PFSK-1 (cell line): Measurements from ENCODE around the gene HPN.

Experiments
- FOXP2 ChIP-seq: optimal IDR thresholded peaks from 2 replicates; pipeline ENCODE3; 2011; ENCODE audit warnings: borderline replicate concordance, control low read depth, inconsistent platforms; ENCODE audit not compliant: insufficient read depth; ENCODE audit errors: extremely low read length, extremely low read depth
- POLR2AphosphoS5 ChIP-seq: IDR thresholded peaks from 2 replicates; pipeline ENCODE4 v1.6.1; 2012; ENCODE audit warnings: low read depth, mild to moderate bottlenecking, control low read depth, low read length, moderate library complexity
- SIN3A ChIP-seq: IDR thresholded peaks from 2 replicates; pipeline ENCODE4 v1.6.1; 2012; ENCODE audit warnings: mild to moderate bottlenecking, low read length, moderate library complexity, borderline replicate concordance; ENCODE audit not compliant: insufficient read depth
- TAF1 ChIP-seq: IDR thresholded peaks from 2 replicates; pipeline ENCODE4 v1.6.1; 2012; ENCODE audit warnings: low read length, control low read depth, borderline replicate concordance; ENCODE audit not compliant: insufficient read depth
- TF ChIP-seq, protein P1 (sequence below), 2 experiments: IDR thresholded peaks; 2 replicates each; pipeline versions ENCODE4 v1.6.1 to v1.8.0; 2011 to 2012; ENCODE audit warnings: low read depth in 2 of 2, low read length in 2 of 2, control low read depth in 1 of 2, inconsistent platforms in 1 of 2, mild to moderate bottlenecking in 1 of 2, moderate library complexity in 1 of 2; ENCODE audit not compliant: insufficient read depth in 1 of 2

HPN gene

DNA sequence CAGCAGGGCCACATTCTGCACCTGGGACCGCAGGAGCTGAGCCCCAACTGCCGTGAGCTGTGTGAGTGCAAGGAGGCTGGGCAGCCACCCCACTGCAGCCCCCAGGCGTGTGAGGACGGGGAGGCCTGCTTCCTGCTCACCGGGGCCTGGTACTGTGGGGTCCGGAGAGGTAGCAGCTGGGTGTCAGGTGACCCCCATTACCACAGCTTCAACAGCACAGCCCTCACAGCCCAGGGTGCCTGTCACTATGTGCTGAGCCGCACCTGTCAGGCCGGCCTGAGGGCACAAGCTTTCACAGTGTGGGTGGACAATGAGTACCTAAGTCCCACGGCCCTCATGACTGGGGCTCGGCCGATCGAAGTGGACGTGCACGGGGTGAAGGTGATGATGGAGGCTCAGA lies 38.3 kb downstream of the HPN start:
- no peak for TF ChIP-seq POLR2AphosphoS5
- no peak for TF ChIP-seq TAF1
- no peak for TF ChIP-seq FOXP2
- TF ChIP-seq, protein P1, sequence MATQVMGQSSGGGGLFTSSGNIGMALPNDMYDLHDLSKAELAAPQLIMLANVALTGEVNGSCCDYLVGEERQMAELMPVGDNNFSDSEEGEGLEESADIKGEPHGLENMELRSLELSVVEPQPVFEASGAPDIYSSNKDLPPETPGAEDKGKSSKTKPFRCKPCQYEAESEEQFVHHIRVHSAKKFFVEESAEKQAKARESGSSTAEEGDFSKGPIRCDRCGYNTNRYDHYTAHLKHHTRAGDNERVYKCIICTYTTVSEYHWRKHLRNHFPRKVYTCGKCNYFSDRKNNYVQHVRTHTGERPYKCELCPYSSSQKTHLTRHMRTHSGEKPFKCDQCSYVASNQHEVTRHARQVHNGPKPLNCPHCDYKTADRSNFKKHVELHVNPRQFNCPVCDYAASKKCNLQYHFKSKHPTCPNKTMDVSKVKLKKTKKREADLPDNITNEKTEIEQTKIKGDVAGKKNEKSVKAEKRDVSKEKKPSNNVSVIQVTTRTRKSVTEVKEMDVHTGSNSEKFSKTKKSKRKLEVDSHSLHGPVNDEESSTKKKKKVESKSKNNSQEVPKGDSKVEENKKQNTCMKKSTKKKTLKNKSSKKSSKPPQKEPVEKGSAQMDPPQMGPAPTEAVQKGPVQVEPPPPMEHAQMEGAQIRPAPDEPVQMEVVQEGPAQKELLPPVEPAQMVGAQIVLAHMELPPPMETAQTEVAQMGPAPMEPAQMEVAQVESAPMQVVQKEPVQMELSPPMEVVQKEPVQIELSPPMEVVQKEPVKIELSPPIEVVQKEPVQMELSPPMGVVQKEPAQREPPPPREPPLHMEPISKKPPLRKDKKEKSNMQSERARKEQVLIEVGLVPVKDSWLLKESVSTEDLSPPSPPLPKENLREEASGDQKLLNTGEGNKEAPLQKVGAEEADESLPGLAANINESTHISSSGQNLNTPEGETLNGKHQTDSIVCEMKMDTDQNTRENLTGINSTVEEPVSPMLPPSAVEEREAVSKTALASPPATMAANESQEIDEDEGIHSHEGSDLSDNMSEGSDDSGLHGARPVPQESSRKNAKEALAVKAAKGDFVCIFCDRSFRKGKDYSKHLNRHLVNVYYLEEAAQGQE (IDR thresholded peaks at IDR 0.05; ENCODE audit: insufficient read depth in 1 of 2, low read depth in 2 of 2, low read length in 2 of 2) = no peak
- TF ChIP-seq SIN3A = no peak

DNA sequence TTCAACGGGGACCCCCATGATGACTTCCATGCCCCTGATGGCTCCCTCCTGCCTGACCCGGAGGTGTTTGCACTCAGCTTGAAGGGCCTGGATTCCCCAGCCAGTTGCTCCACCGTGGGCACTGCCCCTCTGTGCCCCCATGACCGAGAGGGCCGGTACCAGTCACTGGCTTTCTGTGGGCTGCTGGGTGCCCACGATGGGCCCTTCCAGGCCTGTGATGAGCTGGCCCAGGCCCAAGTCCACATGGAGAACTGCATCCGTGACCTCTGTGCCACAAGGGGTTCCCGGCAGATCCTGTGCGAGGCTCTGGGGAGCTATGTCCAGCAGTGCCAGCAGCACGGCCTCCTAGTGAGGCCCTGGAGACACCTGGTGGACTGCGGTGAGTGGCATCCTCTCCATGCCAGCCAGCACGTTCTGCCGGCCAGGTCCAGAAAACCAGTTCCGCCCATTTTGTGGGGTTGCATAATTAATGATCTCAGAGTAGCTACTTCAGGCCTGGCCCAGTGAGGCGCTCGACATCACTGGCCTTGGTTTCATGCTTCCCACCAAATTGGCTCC lies 39.2 kb downstream of the HPN start:
- no peak for TF ChIP-seq SIN3A
- no peak for TF ChIP-seq TAF1
- TF ChIP-seq FOXP2 = no peak

- TF ChIP-seq FOXP2 (no peak), TAF1 (no peak), POLR2AphosphoS5 (no peak), SIN3A (no peak)
Measured at GRCh38 chr19:35081201-35081600, 39.7 kb downstream of the HPN start.

DNA sequence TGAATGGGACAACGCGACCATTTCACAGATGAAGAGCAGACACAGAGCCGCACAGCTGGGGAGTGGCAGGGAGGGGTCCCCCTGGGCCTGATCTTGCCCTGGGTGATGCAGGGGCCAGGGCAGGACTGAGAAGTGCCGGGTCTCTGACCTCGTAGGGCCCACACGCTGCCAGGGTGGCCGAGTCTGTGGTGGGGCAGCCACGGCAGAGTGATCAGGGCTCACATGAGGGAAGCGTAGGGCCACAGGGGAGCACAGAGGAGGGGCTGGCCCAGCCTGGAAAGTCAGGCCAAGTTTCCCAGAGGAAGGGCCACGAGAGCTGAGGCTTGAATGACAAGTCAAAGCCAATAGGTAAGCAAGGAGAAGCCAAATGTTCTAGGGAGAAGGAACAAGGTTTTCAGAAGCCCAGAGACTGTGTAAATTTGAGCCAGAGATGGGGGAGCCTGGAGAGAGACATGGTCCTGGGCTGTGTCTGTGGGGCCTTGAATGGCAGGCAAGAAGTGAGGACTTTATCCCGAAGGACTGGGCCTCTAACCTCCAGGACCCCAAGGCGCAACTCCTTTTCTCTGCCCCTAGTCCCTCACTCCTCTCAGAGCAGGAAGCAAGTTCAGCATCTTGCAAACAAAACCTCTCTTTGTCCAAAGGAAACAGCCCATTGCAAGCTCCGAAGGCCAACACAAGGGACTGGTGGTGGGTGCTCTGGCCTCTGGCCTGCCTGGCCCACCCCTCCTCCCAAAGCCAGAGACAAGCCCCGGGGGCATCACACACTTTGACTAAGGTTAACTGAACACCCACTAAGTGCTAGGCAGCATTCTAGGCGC lies 42.4 kb downstream of the HPN start:
- TF ChIP-seq FOXP2 (no peak), SIN3A (no peak), POLR2AphosphoS5 (no peak), TAF1 (no peak)
- TF ChIP-seq, protein P1 (IDR thresholded peaks at IDR 0.05; ENCODE audit: insufficient read depth in 1 of 2, low read depth in 2 of 2, low read length in 2 of 2) = no peak

GRCh38 chr19:35084509-35084762 lies 42.9 kb downstream of the HPN start:
- TF ChIP-seq, protein P1 (IDR thresholded peaks at IDR 0.05; ENCODE audit: insufficient read depth in 1 of 2, low read depth in 2 of 2, low read length in 2 of 2) = no peak
- TF ChIP-seq POLR2AphosphoS5 (no peak), TAF1 (no peak)

GRCh38 chr19:35085947-35086346 lies 44.4 kb downstream of the HPN start:
- no peak for TF ChIP-seq FOXP2
- TF ChIP-seq, protein P1 (IDR thresholded peaks at IDR 0.05; ENCODE audit: insufficient read depth in 1 of 2, low read depth in 2 of 2, low read length in 2 of 2) = no peak
- TF ChIP-seq SIN3A = no peak
- TF ChIP-seq TAF1 = no peak
- TF ChIP-seq POLR2AphosphoS5 = no peak
